Measurements from ENCODE around the gene CDK5.
A peak's percentile ranks its signal among the peaks of the same experiment; 100 is the strongest.
"Not testable (repeated sequence)": the region's sequence is repeated elsewhere in the genome, so short reads cannot be mapped to it uniquely, and the experiment has no call there.

Gene CDK5

GRCh38 chr7:151026771-151027727, 30.6 kb downstream of the CDK5 start:
- DNase-seq (ENCODE audit: low read depth, low spot score), result not testable (repeated sequence)
- H3K4me3 ChIP-seq (ENCODE audit: low read length), result peak overlapping the region; percentile 82; the same call in 1 of the 2 replicates

- no peak overlapping the region for H3K4me3 ChIP-seq (ENCODE audit: low read length)
- DNase-seq (ENCODE audit: low read depth, low spot score), result no peak
These were observed 31.6 kb downstream of the CDK5 start for GRCh38 chr7:151025924-151026671.

DNA sequence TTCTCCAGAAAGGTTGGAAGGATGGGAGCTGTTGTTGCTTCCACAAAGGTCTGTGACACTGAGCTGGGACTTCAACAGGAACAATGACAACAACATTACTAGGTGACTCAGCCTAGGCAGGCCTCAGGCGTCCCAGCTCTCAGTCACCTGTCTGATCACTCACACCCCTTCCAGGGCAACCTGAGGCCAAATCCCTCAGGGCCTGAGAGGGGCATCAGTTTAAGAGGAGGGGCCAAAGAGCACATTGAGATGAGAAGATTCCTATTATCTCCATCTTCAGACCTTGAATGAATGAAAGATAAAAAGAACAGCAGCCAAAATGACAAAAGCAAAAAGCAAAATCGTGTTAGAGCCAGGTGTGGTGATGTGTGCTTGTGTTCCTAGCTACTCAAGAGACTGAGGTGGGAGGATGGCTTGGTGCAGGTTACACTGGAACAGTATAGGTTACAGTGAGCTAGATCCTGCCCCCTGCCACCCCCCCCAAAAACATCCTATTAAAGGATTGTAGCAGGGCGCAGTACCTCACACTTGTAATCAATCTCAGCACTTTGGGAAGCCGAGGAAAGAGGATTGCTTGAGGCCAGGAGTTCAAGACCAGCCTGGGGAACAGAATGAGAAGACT, 33.2 kb downstream of the CDK5 start, which contains the start of gene ATG9B:
Gene ATG9B, minus strand, starts transcription at position 60 of the 622 bp plus-strand sequence. CDS start 71 bp downstream, outside the sequence.
- no peak within 1 kb of the TSS for H3K4me3 ChIP-seq (ENCODE audit: low read length)
- DNase-seq (ENCODE audit: low read depth, low spot score), result no peak

DNA sequence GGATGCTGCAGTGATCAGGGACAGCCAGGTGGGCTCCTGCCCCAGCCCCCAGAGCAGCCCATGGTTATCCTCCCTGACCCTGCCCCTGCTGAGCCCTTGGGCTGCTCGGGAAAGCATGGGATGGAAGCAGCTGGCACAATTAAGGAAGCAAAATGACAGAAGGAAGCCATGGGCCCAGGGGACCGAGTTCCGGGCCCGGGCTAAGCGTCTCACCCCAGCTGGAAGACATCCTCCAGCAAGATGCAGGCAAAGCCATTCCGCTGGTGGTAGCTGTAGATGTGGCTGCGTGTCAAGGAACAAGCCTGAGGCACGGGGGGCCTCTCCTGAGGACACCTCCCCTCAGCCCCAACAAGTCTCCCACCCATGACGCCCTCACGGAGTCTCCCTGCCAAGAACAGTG, 34.5 kb downstream of the CDK5 start:
- DNase-seq (ENCODE audit: low read depth, low spot score), result no peak
- H3K4me3 ChIP-seq (ENCODE audit: low read length), result no peak overlapping the region

DNA sequence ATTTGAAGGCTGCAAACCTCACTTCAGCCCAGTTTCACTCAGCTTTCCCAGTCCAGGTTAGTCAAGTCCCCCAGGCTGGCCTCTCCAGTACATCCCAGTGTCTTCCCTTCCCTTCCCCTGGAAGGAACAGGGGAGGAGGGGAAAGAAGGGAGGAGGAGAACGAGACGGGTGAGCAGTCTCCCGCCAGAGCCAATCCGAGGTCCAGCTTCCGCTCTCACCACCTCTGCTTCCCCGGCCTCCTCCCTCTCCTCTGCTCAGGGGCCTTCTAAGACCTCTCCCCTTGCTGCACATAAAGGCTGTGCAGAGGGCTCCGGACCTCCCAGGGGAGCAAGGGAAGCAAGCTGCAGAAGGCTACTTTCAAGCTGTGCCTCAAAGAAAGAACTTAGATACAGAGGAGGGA, 37.5 kb downstream of the CDK5 start:
- DNase-seq (ENCODE audit: low read depth, low spot score), result no peak
- H3K4me3 ChIP-seq (ENCODE audit: low read length), result no peak overlapping the region

GRCh38 chr7:151019130-151019447, 38.6 kb downstream of the CDK5 start:
- DNase-seq (ENCODE audit: low read depth, low spot score), result no peak
- no peak overlapping the region for H3K4me3 ChIP-seq (ENCODE audit: low read length)

GRCh38 chr7:151018421-151019129, 39.1 kb downstream of the CDK5 start:
- DNase-seq (ENCODE audit: low read depth, low spot score), result no peak

GRCh38 chr7:151017953-151018420, 39.7 kb downstream of the CDK5 start:
- peak; percentile 72 for DNase-seq (ENCODE audit: low read depth, low spot score)
- peak overlapping the region; percentile 45 for H3K4me3 ChIP-seq (ENCODE audit: low read length)

More at GRCh38 chr7:151018421-151019129, 39.1 kb downstream of the CDK5 start:
- H3K4me3 ChIP-seq (ENCODE audit: low read length), result peak overlapping the region; percentile 45

GRCh38 chr7:151017370-151017952, 40.2 kb downstream of the CDK5 start:
- H3K4me3 ChIP-seq (ENCODE audit: low read length), result peak overlapping the region; percentile 45

DNA sequence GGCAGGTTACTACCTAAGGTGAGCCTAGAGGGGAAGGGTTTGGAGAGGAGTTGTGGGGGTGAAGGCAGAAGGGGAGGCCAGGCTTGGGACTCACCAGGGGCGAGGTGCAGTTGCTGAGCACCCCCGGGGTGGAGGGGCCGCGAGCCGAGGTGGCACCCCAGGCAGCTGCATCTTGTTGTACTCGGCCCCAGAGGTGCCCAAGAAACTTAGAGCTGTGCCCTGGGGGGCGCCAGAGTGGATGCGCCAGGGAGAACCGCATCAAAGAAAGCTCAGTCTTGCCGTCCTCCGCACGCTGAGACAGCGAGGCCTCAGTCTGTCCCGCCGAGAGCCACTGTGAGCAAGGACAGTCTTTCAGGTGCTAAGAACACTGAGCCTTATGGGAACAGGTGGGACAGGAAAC, 40.8 kb downstream of the CDK5 start:
- DNase-seq (ENCODE audit: low read depth, low spot score), result no peak
- no peak overlapping the region for H3K4me3 ChIP-seq (ENCODE audit: low read length)

More at GRCh38 chr7:151017370-151017952, 40.2 kb downstream of the CDK5 start:
- no peak for DNase-seq (ENCODE audit: low read depth, low spot score)

DNA sequence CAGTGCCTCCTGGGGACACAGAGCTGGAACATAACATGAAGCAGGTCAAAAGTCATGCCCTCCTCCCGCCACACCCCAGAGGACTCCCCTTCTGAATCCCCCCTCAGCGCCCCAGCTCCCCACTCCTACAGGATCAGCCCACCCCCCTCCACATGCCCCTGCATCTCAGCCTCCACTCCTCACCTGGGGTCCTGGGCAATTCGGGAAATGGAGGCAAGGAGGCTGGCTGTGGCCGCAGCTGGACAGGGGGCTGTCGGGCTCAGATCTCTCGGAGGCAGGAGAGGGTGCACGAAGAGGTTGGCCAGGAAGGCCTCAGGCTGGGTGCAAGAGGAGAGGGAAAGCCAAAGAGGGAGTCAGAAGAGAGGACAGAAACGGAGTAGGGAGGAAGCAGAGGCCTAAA, 41.2 kb downstream of the CDK5 start:
- H3K4me3 ChIP-seq (ENCODE audit: low read length), result no peak overlapping the region
- DNase-seq (ENCODE audit: low read depth, low spot score), result no peak

- no peak for DNase-seq (ENCODE audit: low read depth, low spot score)
- no peak overlapping the region for H3K4me3 ChIP-seq (ENCODE audit: low read length)
These were observed 41.7 kb downstream of the CDK5 start for GRCh38 chr7:151015967-151016366.

DNA sequence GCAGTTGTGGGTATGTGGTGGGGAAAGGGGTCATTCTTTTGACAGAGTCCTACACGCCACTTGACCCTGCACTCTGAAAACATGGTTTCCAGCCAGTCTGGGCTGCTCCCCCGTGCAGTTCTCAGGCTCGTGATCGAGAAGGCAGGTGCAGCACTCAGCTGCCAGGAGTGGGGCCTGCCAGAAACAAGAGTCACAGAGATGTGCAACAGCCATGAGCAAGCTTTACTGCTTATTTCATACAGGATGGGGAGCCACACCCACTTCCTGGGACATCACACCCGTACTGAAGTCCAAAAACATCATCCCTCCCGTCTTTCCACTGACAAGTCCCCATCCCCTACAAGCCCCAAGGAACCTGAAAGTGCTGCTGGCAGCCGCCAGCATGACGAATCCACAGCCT, 42.7 kb downstream of the CDK5 start:
- DNase-seq (ENCODE audit: low read depth, low spot score), result peak; percentile 38
- H3K4me3 ChIP-seq (ENCODE audit: low read length), result no peak overlapping the region

DNA sequence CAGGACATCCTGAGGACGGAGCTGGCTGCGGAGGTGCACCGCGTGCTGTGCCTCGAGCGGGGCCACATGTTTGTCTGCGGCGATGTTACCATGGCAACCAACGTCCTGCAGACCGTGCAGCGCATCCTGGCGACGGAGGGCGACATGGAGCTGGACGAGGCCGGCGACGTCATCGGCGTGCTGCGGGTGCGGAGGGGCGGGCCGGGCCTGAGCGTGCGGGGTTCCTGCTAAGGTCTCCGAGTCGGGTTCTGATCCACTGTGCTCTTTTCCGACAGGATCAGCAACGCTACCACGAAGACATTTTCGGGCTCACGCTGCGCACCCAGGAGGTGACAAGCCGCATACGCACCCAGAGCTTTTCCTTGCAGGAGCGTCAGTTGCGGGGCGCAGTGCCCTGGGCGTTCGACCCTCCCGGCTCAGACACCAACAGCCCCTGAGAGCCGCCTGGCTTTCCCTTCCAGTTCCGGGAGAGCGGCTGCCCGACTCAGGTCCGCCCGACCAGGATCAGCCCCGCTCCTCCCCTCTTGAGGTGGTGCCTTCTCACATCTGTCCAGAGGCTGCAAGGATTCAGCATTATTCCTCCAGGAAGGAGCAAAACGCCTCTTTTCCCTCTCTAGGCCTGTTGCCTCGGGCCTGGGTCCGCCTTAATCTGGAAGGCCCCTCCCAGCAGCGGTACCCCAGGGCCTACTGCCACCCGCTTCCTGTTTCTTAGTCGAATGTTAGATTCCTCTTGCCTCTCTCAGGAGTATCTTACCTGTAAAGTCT, 43.8 kb downstream of the CDK5 start:
- H3K4me3 ChIP-seq (ENCODE audit: low read length), result peak overlapping the region; percentile 67
- peak; percentile 93 for DNase-seq (ENCODE audit: low read depth, low spot score)

DNA sequence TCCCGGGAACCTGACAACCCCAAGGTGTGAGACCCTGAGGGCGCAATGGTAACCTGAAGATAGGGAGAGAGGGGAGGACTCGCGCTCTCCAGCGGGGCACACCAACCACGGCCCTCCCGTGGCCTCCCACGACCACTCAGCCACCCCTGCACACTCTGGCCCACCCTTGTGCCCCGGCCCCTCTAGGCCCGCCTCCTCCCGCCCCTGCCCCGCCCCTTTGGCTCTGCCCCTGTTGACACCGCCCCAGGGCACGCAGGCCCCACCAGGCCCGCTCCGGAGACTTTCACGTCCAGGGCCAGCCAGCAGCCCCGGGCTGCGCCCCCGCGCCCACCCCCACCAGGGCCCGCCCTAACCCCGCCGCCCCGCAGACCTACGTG, 44.4 kb downstream of the CDK5 start:
- DNase-seq (ENCODE audit: low read depth, low spot score), result no peak
- H3K4me3 ChIP-seq (ENCODE audit: low read length), result peak overlapping the region; percentile 67

GRCh38 chr7:151012911-151013347, 44.8 kb downstream of the CDK5 start:
- DNase-seq (ENCODE audit: low read depth, low spot score), result no peak
- H3K4me3 ChIP-seq (ENCODE audit: low read length), result peak overlapping the region; percentile 15

- no peak for DNase-seq (ENCODE audit: low read depth, low spot score)
- H3K4me3 ChIP-seq (ENCODE audit: low read length), result no peak overlapping the region
These were observed 45.5 kb downstream of the CDK5 start for GRCh38 chr7:151012031-151012692.
